DMS153 (cell line): ENCODE measurements around the gene LMNB1.
"Not testable (repeated sequence)": the region's sequence is repeated elsewhere in the genome, so short reads cannot be mapped to it uniquely, and the experiment has no call there.

Experiments used
- DNase-seq: peaks from one replicate; lab custom pipeline; 2025; lab: John Stamatoyannopoulos, UW

LMNB1 gene

GRCh38 chr5:126778675-126779403 is 1.9 kb downstream of the LMNB1 start:
- DNase-seq: no peak

- DNase-seq: no peak
Measured at GRCh38 chr5:126780165-126780827, 3.4 kb downstream of the LMNB1 start.

- not testable (repeated sequence) for DNase-seq
Measured at GRCh38 chr5:126788409-126788808, 11.5 kb downstream of the LMNB1 start.

- DNase-seq: no peak
Measured at GRCh38 chr5:126793097-126793496, 16.2 kb downstream of the LMNB1 start.

GRCh38 chr5:126793648-126794047 is 16.7 kb downstream of the LMNB1 start:
- not testable (repeated sequence) for DNase-seq

GRCh38 chr5:126794157-126794828 is 17.4 kb downstream of the LMNB1 start:
- DNase-seq: no peak

GRCh38 chr5:126799780-126800179 is 22.8 kb downstream of the LMNB1 start:
- no peak for DNase-seq

- DNase-seq: no peak
Measured at GRCh38 chr5:126801174-126801991, 24.4 kb downstream of the LMNB1 start.

GRCh38 chr5:126801992-126802294 is 25.0 kb downstream of the LMNB1 start:
- DNase-seq: no peak

GRCh38 chr5:126805063-126805462 is 28.1 kb downstream of the LMNB1 start:
- no peak for DNase-seq

- DNase-seq: no peak
Measured at GRCh38 chr5:126808521-126808988, 31.6 kb downstream of the LMNB1 start.

- DNase-seq: no peak
Measured at GRCh38 chr5:126809916-126810315, 33.0 kb downstream of the LMNB1 start.

GRCh38 chr5:126810596-126811380 is 33.9 kb downstream of the LMNB1 start:
- no peak for DNase-seq

GRCh38 chr5:126811515-126812198 is 34.7 kb downstream of the LMNB1 start:
- no peak for DNase-seq

- DNase-seq: no peak
Measured at GRCh38 chr5:126812199-126812570, 35.2 kb downstream of the LMNB1 start.

- DNase-seq: not testable (repeated sequence)
Measured at GRCh38 chr5:126813799-126814198, 36.9 kb downstream of the LMNB1 start.

- no peak for DNase-seq
Measured at GRCh38 chr5:126814721-126815404, 37.9 kb downstream of the LMNB1 start.

GRCh38 chr5:126816649-126817048 is 39.7 kb downstream of the LMNB1 start:
- no peak for DNase-seq

- no peak for DNase-seq
Measured at GRCh38 chr5:126818736-126819135, 41.8 kb downstream of the LMNB1 start.

GRCh38 chr5:126819253-126819652 is 42.3 kb downstream of the LMNB1 start:
- no peak for DNase-seq
